GM21786 (cell line): ENCODE results near the gene GALNT1.

Experiments used
- ATAC-seq: cut with Tn5 transposase; IDR thresholded peaks from one replicate; pipeline ENCODE4 v1.9.1; 2021; ENCODE audit not compliant: unreplicated experiment

Gene GALNT1

DNA sequence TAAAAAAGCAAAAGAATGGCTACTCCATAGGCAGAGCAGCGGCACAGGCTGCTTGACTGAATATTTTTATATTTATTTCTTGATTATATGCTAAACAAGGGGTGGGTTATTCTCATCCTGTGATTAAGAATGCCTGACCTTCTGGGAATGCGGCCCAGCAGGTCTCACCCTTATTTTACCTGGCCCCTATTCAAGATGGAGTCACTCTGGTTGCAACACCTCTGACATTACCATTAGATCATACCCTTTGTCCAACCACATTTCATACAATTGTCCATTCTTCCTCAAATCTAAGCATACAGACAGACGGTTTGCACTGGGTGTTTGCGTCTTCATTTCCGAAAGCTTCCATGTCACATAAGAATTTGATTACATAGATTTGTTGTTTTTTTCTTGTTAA is 168.2 kb downstream of the GALNT1 start:
- no peak for ATAC-seq

GRCh38 chr18:35750929-35751328 is 169.4 kb downstream of the GALNT1 start:
- no peak for ATAC-seq

DNA sequence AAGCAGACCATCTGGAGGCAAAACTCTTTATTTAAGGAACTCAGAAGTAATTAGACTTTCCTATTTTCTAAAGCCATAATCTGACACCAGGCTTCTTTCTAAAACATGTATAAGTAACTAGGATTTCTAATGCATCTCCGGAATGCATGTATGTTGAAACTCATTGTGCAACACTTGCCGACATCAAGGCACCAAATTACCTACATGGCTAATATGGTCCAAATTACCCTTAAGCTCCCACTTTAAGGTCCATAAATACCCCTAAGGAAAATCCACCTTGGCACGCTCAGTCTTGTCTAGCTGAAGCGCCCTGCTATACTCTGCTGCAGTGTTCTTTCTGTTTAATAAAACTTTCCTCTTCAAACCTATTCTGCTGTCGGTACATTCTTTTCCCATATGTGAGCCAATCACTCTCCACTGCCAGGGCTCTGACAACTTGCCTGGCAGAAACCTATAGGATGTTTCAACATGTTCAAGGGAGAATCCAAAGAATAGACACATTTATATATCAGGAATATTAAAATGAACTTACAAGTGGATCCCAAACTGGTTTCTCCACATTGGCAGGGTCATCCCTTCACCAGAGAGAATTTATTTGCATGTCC is 171.9 kb downstream of the GALNT1 start:
- ATAC-seq: no peak

- no peak for ATAC-seq
These were observed 172.9 kb downstream of the GALNT1 start for GRCh38 chr18:35754464-35754863.

GRCh38 chr18:35755369-35755768 is 173.8 kb downstream of the GALNT1 start:
- ATAC-seq: no peak

DNA sequence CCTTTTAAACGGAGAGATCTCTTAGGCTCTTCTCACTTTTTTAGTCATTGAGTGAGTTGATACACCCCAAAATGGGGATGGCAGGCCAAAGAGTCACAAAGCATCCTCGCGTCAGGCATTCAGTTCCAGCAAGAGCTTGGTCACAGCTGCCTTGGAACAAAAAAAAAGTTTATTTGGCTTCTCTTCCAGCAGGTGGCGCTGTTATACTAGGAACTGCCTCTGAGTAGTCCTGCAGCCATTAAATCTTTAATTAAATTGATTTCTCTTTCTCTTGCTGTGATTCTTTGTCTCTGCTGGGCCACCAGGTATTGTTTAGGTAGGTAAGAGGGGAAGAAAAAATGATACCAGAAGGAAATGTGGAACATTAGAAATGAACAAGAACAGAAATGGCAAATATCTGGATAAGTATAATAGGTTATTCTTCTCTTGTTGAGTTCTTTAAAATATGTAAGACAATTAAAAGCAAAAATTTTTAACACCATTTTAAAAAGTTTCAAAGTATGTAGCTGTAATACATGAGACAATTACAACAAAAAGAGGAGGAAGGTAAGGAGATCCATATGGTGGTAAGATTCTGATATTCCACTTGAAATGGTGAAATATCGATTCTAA is 175.1 kb downstream of the GALNT1 start:
- no peak for ATAC-seq
